Measurements from ENCODE around the gene DTNBP1. TPM values are rescaled to one million over a fixed set of nuclear protein-coding genes. Genes with fewer than 3 reads are reported as not detected.

DTNBP1 gene
- total and polyA plus RNA-seq, 4 donors: 3.1 to 6.0 (median 4.3) TPM

DNA sequence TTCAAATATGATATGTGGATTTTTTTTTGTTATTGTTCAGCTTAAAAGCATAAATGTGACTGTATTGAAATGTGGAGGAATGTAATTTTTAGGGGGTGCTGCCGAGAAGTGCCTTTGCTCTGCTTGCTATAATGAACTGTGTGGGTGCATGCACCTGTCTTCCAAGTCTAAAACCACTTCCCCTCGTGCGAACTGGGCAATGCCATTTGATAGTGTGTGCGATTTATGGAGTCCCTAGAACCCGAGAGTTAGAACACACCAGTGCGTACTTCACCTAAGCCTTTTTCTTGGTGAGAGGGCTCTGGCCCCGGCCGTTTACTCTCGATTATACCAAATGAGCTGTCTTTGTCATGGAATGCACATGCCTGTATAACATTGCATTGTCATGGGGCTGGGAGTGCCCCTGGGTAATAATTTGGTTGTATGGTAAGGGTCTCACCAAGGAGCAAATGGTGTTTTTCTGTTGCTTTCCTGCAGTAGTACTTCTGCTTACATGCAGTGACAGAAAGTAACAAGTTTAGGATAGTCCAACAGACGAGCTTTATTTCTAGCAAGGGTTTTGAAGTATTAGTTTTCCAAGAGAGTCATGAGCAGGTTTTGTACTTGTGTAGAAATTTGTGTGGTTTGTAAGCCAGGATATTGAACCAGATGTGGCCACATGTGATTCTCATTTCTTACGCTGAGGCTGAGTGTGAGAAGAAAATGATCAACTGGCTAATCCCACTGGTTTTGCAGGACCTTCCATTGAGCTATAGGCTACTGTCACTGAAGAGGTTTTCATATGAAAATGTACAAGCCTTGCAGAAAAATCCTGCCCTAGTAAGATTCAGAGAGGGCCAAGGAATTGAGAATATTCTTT lies 172.4 kb downstream of the DTNBP1 start:
- H3K9me3 ChIP-seq (ENCODE audit: control insufficient read depth in 4 of 4, low read length in 3 of 4): no peaks in the 10 kb centered on the region
- H3K27me3 ChIP-seq (ENCODE audit: control insufficient read depth in 4 of 4, insufficient read depth in 4 of 4, low read length in 3 of 4): no peaks in the 10 kb centered on the region
- DNase-seq (ENCODE audit: low spot score): no peak
- no peak overlapping the region for H3K9ac ChIP-seq (ENCODE audit: low read depth in 1 of 2, low read length in 2 of 2)
- TF ChIP-seq GABPA (IDR thresholded peaks at IDR 0.05 in 1 of 2, conservative IDR thresholded peaks at IDR 0.05 in 1 of 2) (no peak), ZBTB33 (IDR thresholded peaks at IDR 0.05) (no peak), FOXA1 (IDR thresholded peaks at IDR 0.05) (no peak), CTCF (IDR thresholded peaks at IDR 0.05; ENCODE audit: low read depth, low read length, missing input control) (no peak)
- H3K36me3 ChIP-seq (ENCODE audit: control insufficient read depth in 4 of 4, insufficient read depth in 3 of 4, low read depth in 1 of 4, low read length in 3 of 4): peaks cover 0 to 18% (median 4%) of the 10 kb centered on the region in 4 donors
- no peak overlapping the region for H3K27ac ChIP-seq (ENCODE audit: low read depth in 1 of 2, low read length in 2 of 2)
- 92% methylated on average over 11 of the region's 11 CpGs for WGBS
- no peak overlapping the region for H3K4me3 ChIP-seq (ENCODE audit: low read depth in 1 of 3, low read length in 3 of 3)
- H3K4me1 ChIP-seq (ENCODE audit: control insufficient read depth in 4 of 4, insufficient read depth in 4 of 4, low read length in 3 of 4): no peaks in the 10 kb centered on the region

DNA sequence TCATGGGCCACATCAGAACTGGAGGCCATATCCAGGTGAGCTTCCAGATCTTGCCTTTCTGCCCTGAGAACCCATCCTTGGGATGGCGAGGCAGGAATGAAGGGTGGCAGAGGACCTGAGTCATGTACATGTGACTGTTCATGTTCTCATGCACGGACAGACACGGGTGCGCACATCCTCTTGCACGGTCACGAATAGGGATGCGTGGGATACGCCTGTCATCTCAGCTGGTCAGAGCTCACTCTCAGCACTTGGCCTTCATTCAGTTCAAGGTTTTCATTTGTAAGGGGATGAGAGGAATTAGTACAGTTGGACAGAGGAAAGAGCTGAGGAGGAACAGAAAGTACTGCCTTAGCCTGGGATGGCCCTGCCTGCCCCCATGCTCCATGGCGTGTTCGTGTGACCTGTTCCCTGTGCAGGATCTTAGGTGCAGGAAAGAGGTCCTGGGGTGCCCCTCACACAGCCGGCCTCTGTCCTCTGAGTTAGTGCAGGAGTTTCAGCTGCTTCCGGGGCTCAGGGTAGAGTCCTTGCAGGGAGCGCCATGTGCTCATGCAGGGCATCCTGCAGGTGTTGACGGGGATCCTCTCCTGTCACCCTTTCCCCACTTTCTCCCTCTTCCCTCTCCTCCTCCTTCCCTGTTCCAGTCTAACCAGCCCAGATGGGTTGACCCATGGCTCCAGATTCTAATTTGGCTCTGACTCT lies 173.4 kb downstream of the DTNBP1 start:
- Histone ChIP-seq H3K4me3 (ENCODE audit: low read depth in 1 of 3, low read length in 3 of 3) (no peak overlapping the region), H3K9ac (ENCODE audit: low read depth in 1 of 2, low read length in 2 of 2) (no peak overlapping the region), H3K27ac (ENCODE audit: low read depth in 1 of 2, low read length in 2 of 2) (no peak overlapping the region), H3K9me3 (ENCODE audit: control insufficient read depth in 4 of 4, low read length in 3 of 4) (no peaks in the 10 kb centered on the region), H3K36me3 (ENCODE audit: control insufficient read depth in 4 of 4, insufficient read depth in 3 of 4, low read depth in 1 of 4, low read length in 3 of 4) (peaks cover 0 to 18% (median 4%) of the 10 kb centered on the region in 4 donors), H3K4me1 (ENCODE audit: control insufficient read depth in 4 of 4, insufficient read depth in 4 of 4, low read length in 3 of 4) (no peaks in the 10 kb centered on the region), H3K27me3 (ENCODE audit: control insufficient read depth in 4 of 4, insufficient read depth in 4 of 4, low read length in 3 of 4) (no peaks in the 10 kb centered on the region)
- TF ChIP-seq ZBTB33 (IDR thresholded peaks at IDR 0.05) (no peak), CTCF (IDR thresholded peaks at IDR 0.05; ENCODE audit: low read depth, low read length, missing input control) (no peak), HNF4G (IDR thresholded peaks at IDR 0.05) (no peak), NR2F2 (IDR thresholded peaks at IDR 0.05) (no peak), FOXA1 (IDR thresholded peaks at IDR 0.05) (no peak), HNF4A (conservative IDR thresholded peaks at IDR 0.05) (no peak), JUND (IDR thresholded peaks at IDR 0.05) (no peak)
- TF ChIP-seq, protein P1, sequence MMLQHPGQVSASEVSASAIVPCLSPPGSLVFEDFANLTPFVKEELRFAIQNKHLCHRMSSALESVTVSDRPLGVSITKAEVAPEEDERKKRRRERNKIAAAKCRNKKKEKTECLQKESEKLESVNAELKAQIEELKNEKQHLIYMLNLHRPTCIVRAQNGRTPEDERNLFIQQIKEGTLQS (IDR thresholded peaks at IDR 0.05): no peak
- 92% methylated on average over 14 of the region's 14 CpGs for WGBS
- peak; percentile 30 for DNase-seq (ENCODE audit: low spot score)

Data from liver (tissue), 9 donors.